ENCODE measurements around the gene INSIG1. TPM values are rescaled to one million over a fixed set of nuclear protein-coding genes. Genes with fewer than 3 reads are reported as not detected.

The INSIG1 gene
- total RNA-seq, 4 donors from 2014 or later = 40.1 to 151 (median 79.5) TPM

- WGBS, 2 donors = 32 to 43% methylated on average over 2 of the region's 2 CpGs
- H3K4me3 ChIP-seq (ENCODE audit: low read depth, poor library complexity, severe bottlenecking) = no peak overlapping the region
- no peak for TF ChIP-seq POLR2A (IDR thresholded peaks at IDR 0.05)
- no peak for TF ChIP-seq CTCF (IDR thresholded peaks at IDR 0.05)
- no peak for DNase-seq (ENCODE audit: low spot score in 2 of 2)
- intact Hi-C loops (cut with DNase I; ENCODE audit: low total_unique reads) = loop anchor here (2.0 kb wide), 1 partner anchor 25 kb away; no protein-coding TSS in a partner anchor
These were observed 14.0 kb upstream of the INSIG1 start for GRCh38 chr7:155283565-155284194.

- intact Hi-C loops (cut with DNase I; ENCODE audit: low total_unique reads) = loop anchor here (2.0 kb wide), 1 partner anchor 24 kb away; no protein-coding TSS in a partner anchor
- WGBS, 2 donors = 89 to 92% methylated on average over 9 to 10 of the region's 10 CpGs
- no peak for TF ChIP-seq POLR2A (IDR thresholded peaks at IDR 0.05)
- H3K4me3 ChIP-seq (ENCODE audit: low read depth, poor library complexity, severe bottlenecking) = no peak overlapping the region
- peak in 1 of 2 donors; percentile 34 for DNase-seq (ENCODE audit: low spot score in 2 of 2)
These were observed 13.0 kb upstream of the INSIG1 start for GRCh38 chr7:155284496-155285274.

- intact Hi-C loops (cut with DNase I; ENCODE audit: low total_unique reads) = loop anchor here (2.0 kb wide), 1 partner anchor 23 kb away; no protein-coding TSS in a partner anchor
- 93 to 95% methylated on average over 7 of the region's 7 CpGs for WGBS, 2 donors
- no peak overlapping the region for H3K4me3 ChIP-seq (ENCODE audit: low read depth, poor library complexity, severe bottlenecking)
- DNase-seq (ENCODE audit: low spot score in 2 of 2) = no peak
- TF ChIP-seq CTCF (IDR thresholded peaks at IDR 0.05) = no peak
- TF ChIP-seq POLR2A (IDR thresholded peaks at IDR 0.05) = no peak
These were observed 12.3 kb upstream of the INSIG1 start for GRCh38 chr7:155285423-155285822.

- no peak for DNase-seq (ENCODE audit: low spot score in 2 of 2)
- no peak for TF ChIP-seq POLR2A (IDR thresholded peaks at IDR 0.05)
- TF ChIP-seq CTCF (IDR thresholded peaks at IDR 0.05) = no peak
- intact Hi-C loops (cut with DNase I; ENCODE audit: low total_unique reads) = loop anchor here (2.0 kb wide), 1 partner anchor 23 kb away; no protein-coding TSS in a partner anchor
- H3K4me3 ChIP-seq (ENCODE audit: low read depth, poor library complexity, severe bottlenecking) = no peak overlapping the region
- 82 to 86% methylated on average over 11 of the region's 11 CpGs for WGBS, 2 donors
These were observed 11.8 kb upstream of the INSIG1 start for GRCh38 chr7:155285833-155286232.

GRCh38 chr7:155286686-155287085 lies 11.0 kb upstream of the INSIG1 start:
- WGBS, 2 donors = 88 to 91% methylated on average over 8 of the region's 8 CpGs
- TF ChIP-seq CTCF (IDR thresholded peaks at IDR 0.05) (no peak), POLR2A (IDR thresholded peaks at IDR 0.05) (no peak)
- intact Hi-C loops (cut with DNase I; ENCODE audit: low total_unique reads) = no loop called here

GRCh38 chr7:155287284-155287935 lies 10.3 kb upstream of the INSIG1 start:
- TF ChIP-seq CTCF (IDR thresholded peaks at IDR 0.05) = no peak
- TF ChIP-seq POLR2A (IDR thresholded peaks at IDR 0.05) = no peak
- 91 to 94% methylated on average over 26 of the region's 26 CpGs for WGBS, 2 donors
- H3K4me3 ChIP-seq (ENCODE audit: low read depth, poor library complexity, severe bottlenecking) = no peak overlapping the region
- DNase-seq (ENCODE audit: low spot score in 2 of 2) = no peak
- intact Hi-C loops (cut with DNase I; ENCODE audit: low total_unique reads) = no loop called here

More at GRCh38 chr7:155286686-155287085, 11.0 kb upstream of the INSIG1 start:
- no peak for DNase-seq (ENCODE audit: low spot score in 2 of 2)
- H3K4me3 ChIP-seq (ENCODE audit: low read depth, poor library complexity, severe bottlenecking) = no peak overlapping the region
